ENCODE measurements around the gene DNAI4. TPM values are rescaled to one million over a fixed set of nuclear protein-coding genes. Genes with fewer than 3 reads are reported as not detected.
"Not testable (repeated sequence)": the region's sequence is repeated elsewhere in the genome, so short reads cannot be mapped to it uniquely, and the experiment has no call there.

The DNAI4 gene
- total and polyA plus RNA-seq, 2 experiments from 2014 or later = 2.9 to 5.9 TPM

GRCh38 chr1:66788231-66788939 is 136.3 kb downstream of the DNAI4 start:
- no peaks in the 10 kb centered on the region for H3K79me2 ChIP-seq
- H2AFZ ChIP-seq = no peak overlapping the region
- H3K4me1 ChIP-seq (ENCODE audit: insufficient read depth) = no peaks in the 10 kb centered on the region
- no peaks in the 10 kb centered on the region for H3K27me3 ChIP-seq
- H3K4me2 ChIP-seq = no peak overlapping the region
- 79% methylated on average over 6 of the region's 6 CpGs for WGBS (ENCODE audit: low lambda C conversion rate, missing lambda C conversion rate)
- H3K4me3 ChIP-seq = no peak overlapping the region
- H3K9me2 ChIP-seq (replicated peaks; ENCODE audit: insufficient read depth) = no peaks in the 10 kb centered on the region
- H3K9me3 ChIP-seq (ENCODE audit: low read depth) = no peaks in the 10 kb centered on the region
- no peak for TF ChIP-seq EZH2 (IDR thresholded peaks at IDR 0.05; ENCODE audit: borderline replicate concordance)
- TF ChIP-seq CTCF (IDR thresholded peaks at IDR 0.05; ENCODE audit: poor library complexity) = no peak
- TF ChIP-seq EZH2phosphoT487 (IDR thresholded peaks at IDR 0.05; ENCODE audit: low read depth, severe bottlenecking, unreplicated experiment) = no peak
- no peaks in the 10 kb centered on the region for H3K36me3 ChIP-seq (replicated peaks; ENCODE audit: insufficient read depth, low read depth)
- no peak overlapping the region for H3K27ac ChIP-seq
- DNase-seq (ENCODE audit: low spot score) = no peak
- H4K20me1 ChIP-seq (ENCODE audit: insufficient read depth, poor library complexity, severe bottlenecking) = no peaks in the 10 kb centered on the region

DNA sequence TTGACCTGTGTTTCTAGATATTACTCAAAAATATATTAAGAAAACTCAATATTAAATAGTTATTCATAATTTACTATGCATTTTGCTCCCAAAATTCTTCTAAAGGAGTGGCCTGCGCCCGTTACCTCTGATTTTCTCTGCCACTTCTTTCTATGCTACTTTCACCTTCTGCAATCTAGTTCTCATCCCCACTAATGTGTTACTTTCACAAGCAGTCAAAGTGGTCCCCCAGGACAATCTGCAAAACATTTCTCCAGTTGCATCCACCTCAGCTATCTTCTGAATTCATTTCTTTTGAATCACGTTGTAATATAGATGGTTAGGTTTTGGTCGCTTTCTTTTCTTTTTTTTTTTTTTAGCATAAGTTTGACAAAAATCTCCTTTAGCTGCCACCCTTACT is 137.0 kb downstream of the DNAI4 start:
- 93% methylated on average over 4 of the region's 4 CpGs for WGBS (ENCODE audit: low lambda C conversion rate, missing lambda C conversion rate)
- no peak overlapping the region for H3K27ac ChIP-seq

DNA sequence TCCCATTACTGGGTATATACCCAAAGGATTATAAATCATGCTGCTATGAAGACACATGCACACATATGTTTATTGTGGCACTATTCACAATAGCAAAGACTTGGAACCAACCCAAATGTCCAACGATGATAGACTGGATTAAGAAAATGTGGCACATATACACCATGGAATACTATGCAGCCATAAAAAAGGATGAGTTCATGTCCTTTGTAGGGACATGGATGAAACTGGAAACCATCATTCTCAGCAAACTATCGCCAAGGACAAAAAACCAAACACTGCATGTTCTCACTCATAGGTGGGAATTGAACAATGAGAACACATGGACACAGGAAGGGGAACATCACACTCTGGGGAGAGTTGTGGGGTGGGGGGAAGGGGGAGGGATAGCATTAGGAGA is 138.9 kb downstream of the DNAI4 start:
- H3K4me1 ChIP-seq (ENCODE audit: insufficient read depth); H3K4me3 ChIP-seq; H3K27me3 ChIP-seq; DNase-seq (ENCODE audit: low spot score); H3K27ac ChIP-seq; H3K79me2 ChIP-seq; H3K4me2 ChIP-seq; H3K36me3 ChIP-seq (replicated peaks; ENCODE audit: insufficient read depth, low read depth); H3K9me2 ChIP-seq (replicated peaks; ENCODE audit: insufficient read depth); H3K9me3 ChIP-seq (ENCODE audit: low read depth); H2AFZ ChIP-seq; H4K20me1 ChIP-seq (ENCODE audit: insufficient read depth, poor library complexity, severe bottlenecking): not testable (repeated sequence)
- 97% methylated on average over 2 of the region's 2 CpGs for WGBS (ENCODE audit: low lambda C conversion rate, missing lambda C conversion rate)

More for the DNA sequence above, 137.0 kb downstream of the DNAI4 start:
- TF ChIP-seq EZH2 (IDR thresholded peaks at IDR 0.05; ENCODE audit: borderline replicate concordance) = no peak
- H3K4me3 ChIP-seq = no peak overlapping the region
- H3K4me1 ChIP-seq (ENCODE audit: insufficient read depth) = no peaks in the 10 kb centered on the region
- no peaks in the 10 kb centered on the region for H3K9me2 ChIP-seq (replicated peaks; ENCODE audit: insufficient read depth)
- no peaks in the 10 kb centered on the region for H3K9me3 ChIP-seq (ENCODE audit: low read depth)
- DNase-seq (ENCODE audit: low spot score) = no peak
- no peak overlapping the region for H3K4me2 ChIP-seq
- H3K27me3 ChIP-seq = no peaks in the 10 kb centered on the region
- H3K36me3 ChIP-seq (replicated peaks; ENCODE audit: insufficient read depth, low read depth) = no peaks in the 10 kb centered on the region
- no peaks in the 10 kb centered on the region for H3K79me2 ChIP-seq
- H2AFZ ChIP-seq = no peak overlapping the region
- no peaks in the 10 kb centered on the region for H4K20me1 ChIP-seq (ENCODE audit: insufficient read depth, poor library complexity, severe bottlenecking)

DNA sequence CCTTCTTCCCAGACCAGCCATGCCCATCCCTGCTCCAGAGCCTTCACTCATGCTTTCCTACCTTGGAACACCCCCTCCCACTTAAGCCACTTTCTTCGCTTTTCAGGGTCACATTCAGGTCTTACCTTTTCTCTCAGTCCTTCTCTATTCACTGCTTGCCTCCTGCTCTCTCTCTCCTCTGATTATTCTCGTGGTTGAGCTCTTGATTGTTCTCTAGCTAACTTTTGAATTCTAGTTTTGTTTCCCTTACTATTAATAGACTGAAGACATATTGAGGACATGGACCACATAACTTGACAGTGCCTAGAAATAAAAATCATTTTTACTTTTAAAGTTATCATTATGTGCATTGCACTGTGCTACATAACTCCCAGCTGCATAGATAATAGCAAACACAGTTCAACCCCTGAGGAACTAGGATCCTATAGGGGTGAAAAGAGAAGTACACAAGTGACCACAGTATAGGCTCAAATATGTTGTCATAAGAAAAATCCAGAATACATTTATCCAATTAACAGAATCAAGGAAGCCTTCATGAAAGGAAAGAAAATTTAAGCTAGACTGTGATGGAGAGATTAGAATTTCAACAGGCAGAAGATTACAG is 145.1 kb downstream of the DNAI4 start:
- Histone ChIP-seq H3K27me3 (no peaks in the 10 kb centered on the region), H3K4me2 (no peak overlapping the region), H3K27ac (no peak overlapping the region), H3K9me2 (replicated peaks; ENCODE audit: insufficient read depth) (no peaks in the 10 kb centered on the region), H3K36me3 (replicated peaks; ENCODE audit: insufficient read depth, low read depth) (no peaks in the 10 kb centered on the region), H3K4me1 (ENCODE audit: insufficient read depth) (no peaks in the 10 kb centered on the region), H3K9me3 (ENCODE audit: low read depth) (no peaks in the 10 kb centered on the region), H3K79me2 (no peaks in the 10 kb centered on the region), H4K20me1 (ENCODE audit: insufficient read depth, poor library complexity, severe bottlenecking) (no peaks in the 10 kb centered on the region), H3K4me3 (no peak overlapping the region), H2AFZ (no peak overlapping the region)
- TF ChIP-seq CTCF (IDR thresholded peaks at IDR 0.05; ENCODE audit: poor library complexity) = no peak
- no peak for TF ChIP-seq EZH2phosphoT487 (IDR thresholded peaks at IDR 0.05; ENCODE audit: low read depth, severe bottlenecking, unreplicated experiment)
- TF ChIP-seq EZH2 (IDR thresholded peaks at IDR 0.05; ENCODE audit: borderline replicate concordance) = no peak
- DNase-seq (ENCODE audit: low spot score) = no peak
- 82% methylated on average over 2 of the region's 2 CpGs for WGBS (ENCODE audit: low lambda C conversion rate, missing lambda C conversion rate)
